HG03520 (cell line): ENCODE measurements around the gene LGR5.

ENCODE experiments used
- ATAC-seq: cut with Tn5 transposase; IDR thresholded peaks from one replicate; pipeline ENCODE4 v1.9.1; 2021; ENCODE audit warnings: mild to moderate bottlenecking, moderate library complexity; ENCODE audit not compliant: unreplicated experiment

LGR5 gene

GRCh38 chr12:71439613-71440344, at the start of gene LGR5:
Gene LGR5 (plus strand): TSS chr12:71439798. CDS start chr12:71440081, 283 bp downstream.
- no peak for ATAC-seq

GRCh38 chr12:71392521-71393145, 47.0 kb upstream of the LGR5 start:
- ATAC-seq: peak; percentile 97

GRCh38 chr12:71393625-71394024, 46.0 kb upstream of the LGR5 start:
- no peak for ATAC-seq

GRCh38 chr12:71397433-71397954, 42.1 kb upstream of the LGR5 start:
- no peak for ATAC-seq

- no peak for ATAC-seq
Observed at GRCh38 chr12:71399197-71399596, 40.4 kb upstream of the LGR5 start.

GRCh38 chr12:71400481-71400880, 39.1 kb upstream of the LGR5 start:
- ATAC-seq: peak; percentile 74

GRCh38 chr12:71405884-71406283, 33.7 kb upstream of the LGR5 start:
- ATAC-seq: no peak

- ATAC-seq: no peak
Observed at GRCh38 chr12:71407732-71408131, 31.9 kb upstream of the LGR5 start.

GRCh38 chr12:71410844-71411243, 28.8 kb upstream of the LGR5 start:
- ATAC-seq: no peak

GRCh38 chr12:71411635-71412034, 28.0 kb upstream of the LGR5 start:
- no peak for ATAC-seq

GRCh38 chr12:71415336-71416231, 24.0 kb upstream of the LGR5 start:
- ATAC-seq: peak; percentile 86

GRCh38 chr12:71417181-71417580, 22.4 kb upstream of the LGR5 start:
- no peak for ATAC-seq

- no peak for ATAC-seq
Observed at GRCh38 chr12:71420775-71421406, 18.7 kb upstream of the LGR5 start.

- ATAC-seq: no peak
Observed at GRCh38 chr12:71425568-71426299, 13.9 kb upstream of the LGR5 start.

GRCh38 chr12:71426300-71427047, 13.1 kb upstream of the LGR5 start:
- ATAC-seq: no peak

GRCh38 chr12:71430756-71431155, 8.8 kb upstream of the LGR5 start:
- no peak for ATAC-seq

GRCh38 chr12:71431991-71432390, 7.6 kb upstream of the LGR5 start:
- ATAC-seq: no peak

- no peak for ATAC-seq
Observed at GRCh38 chr12:71432936-71433335, 6.7 kb upstream of the LGR5 start.

- no peak for ATAC-seq
Observed at GRCh38 chr12:71436696-71437095, 2.9 kb upstream of the LGR5 start.
